ENCODE results near the gene NIP7. TPM values are rescaled to one million over a fixed set of nuclear protein-coding genes. Genes with fewer than 3 reads are reported as not detected.
A peak's percentile ranks its signal among the peaks of the same experiment; 100 is the strongest.

The NIP7 gene
- total and polyA plus RNA-seq, 9 of the 15 experiments (the other 6 are each of a cell fraction or from before 2014, with no cell fraction given), result 28.9 to 85.5 (median 72.5) TPM

DNA sequence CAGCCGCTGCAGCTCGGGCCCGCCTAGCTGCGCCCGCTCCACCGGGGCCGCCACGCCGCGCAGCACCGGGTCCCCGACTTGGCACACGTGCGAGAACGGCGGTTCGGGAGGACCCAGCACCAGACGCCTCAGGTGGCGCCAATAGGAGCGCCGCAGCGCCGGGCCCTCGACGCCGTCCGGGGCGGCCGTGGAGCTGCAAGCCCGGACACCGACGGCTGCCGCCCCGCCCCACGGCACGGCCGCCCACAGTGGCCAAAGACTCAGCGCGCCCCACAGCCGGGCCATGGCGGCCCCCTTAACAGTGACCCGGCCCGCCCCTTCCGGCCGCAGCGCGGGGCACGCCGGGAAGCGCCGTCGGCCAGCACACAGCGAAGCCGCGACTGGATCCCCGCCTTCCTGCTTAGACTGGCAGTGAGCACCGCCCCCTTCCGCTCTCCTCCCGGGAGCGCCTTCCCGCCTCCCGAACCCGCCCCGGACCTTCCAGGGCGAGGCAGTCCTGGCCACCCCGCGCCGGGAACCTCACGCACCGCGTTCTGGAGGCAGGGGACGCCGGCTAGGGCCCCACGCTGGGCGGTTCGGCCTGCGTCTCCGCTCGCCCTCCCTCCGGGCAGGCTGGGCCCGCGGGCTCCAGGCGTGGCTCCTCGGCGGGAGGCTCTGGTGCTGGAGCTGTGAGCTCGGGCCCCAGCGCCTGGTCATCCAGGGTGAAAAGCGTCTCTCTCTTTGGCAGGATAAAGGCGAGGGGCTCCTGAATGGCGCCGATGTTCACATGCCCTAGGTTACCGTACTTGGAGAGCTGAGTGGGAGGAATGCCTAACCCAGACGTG, 9.1 kb upstream of the NIP7 start, which contains the start of gene PDF (continued):
- TF ChIP-seq, protein P1, sequence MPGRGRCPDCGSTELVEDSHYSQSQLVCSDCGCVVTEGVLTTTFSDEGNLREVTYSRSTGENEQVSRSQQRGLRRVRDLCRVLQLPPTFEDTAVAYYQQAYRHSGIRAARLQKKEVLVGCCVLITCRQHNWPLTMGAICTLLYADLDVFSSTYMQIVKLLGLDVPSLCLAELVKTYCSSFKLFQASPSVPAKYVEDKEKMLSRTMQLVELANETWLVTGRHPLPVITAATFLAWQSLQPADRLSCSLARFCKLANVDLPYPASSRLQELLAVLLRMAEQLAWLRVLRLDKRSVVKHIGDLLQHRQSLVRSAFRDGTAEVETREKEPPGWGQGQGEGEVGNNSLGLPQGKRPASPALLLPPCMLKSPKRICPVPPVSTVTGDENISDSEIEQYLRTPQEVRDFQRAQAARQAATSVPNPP (IDR thresholded peaks at IDR 0.05; ENCODE audit: borderline replicate concordance, insufficient read depth, insufficient read length), result no peak
- TF ChIP-seq, protein P2, sequence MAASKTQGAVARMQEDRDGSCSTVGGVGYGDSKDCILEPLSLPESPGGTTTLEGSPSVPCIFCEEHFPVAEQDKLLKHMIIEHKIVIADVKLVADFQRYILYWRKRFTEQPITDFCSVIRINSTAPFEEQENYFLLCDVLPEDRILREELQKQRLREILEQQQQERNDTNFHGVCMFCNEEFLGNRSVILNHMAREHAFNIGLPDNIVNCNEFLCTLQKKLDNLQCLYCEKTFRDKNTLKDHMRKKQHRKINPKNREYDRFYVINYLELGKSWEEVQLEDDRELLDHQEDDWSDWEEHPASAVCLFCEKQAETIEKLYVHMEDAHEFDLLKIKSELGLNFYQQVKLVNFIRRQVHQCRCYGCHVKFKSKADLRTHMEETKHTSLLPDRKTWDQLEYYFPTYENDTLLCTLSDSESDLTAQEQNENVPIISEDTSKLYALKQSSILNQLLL (CRISPR knock-in tag; IDR thresholded peaks at IDR 0.05; ENCODE audit: borderline replicate concordance), result no peak
- TF ChIP-seq, protein P3, sequence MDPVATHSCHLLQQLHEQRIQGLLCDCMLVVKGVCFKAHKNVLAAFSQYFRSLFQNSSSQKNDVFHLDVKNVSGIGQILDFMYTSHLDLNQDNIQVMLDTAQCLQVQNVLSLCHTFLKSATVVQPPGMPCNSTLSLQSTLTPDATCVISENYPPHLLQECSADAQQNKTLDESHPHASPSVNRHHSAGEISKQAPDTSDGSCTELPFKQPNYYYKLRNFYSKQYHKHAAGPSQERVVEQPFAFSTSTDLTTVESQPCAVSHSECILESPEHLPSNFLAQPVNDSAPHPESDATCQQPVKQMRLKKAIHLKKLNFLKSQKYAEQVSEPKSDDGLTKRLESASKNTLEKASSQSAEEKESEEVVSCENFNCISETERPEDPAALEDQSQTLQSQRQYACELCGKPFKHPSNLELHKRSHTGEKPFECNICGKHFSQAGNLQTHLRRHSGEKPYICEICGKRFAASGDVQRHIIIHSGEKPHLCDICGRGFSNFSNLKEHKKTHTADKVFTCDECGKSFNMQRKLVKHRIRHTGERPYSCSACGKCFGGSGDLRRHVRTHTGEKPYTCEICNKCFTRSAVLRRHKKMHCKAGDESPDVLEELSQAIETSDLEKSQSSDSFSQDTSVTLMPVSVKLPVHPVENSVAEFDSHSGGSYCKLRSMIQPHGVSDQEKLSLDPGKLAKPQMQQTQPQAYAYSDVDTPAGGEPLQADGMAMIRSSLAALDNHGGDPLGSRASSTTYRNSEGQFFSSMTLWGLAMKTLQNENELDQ (CRISPR knock-in tag; IDR thresholded peaks at IDR 0.05; ENCODE audit: borderline replicate concordance), result no peak
- TF ChIP-seq, protein P4, sequence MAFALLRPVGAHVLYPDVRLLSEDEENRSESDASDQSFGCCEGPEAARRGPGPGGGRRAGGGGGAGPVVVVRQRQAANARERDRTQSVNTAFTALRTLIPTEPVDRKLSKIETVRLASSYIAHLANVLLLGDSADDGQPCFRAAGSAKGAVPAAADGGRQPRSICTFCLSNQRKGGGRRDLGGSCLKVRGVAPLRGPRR (CRISPR knock-in tag; IDR thresholded peaks at IDR 0.05), result no peak
- TF ChIP-seq SRSF3 (IDR thresholded peaks at IDR 0.05; ENCODE audit: insufficient read depth, low read length), result no peak
- TF ChIP-seq, protein P5, sequence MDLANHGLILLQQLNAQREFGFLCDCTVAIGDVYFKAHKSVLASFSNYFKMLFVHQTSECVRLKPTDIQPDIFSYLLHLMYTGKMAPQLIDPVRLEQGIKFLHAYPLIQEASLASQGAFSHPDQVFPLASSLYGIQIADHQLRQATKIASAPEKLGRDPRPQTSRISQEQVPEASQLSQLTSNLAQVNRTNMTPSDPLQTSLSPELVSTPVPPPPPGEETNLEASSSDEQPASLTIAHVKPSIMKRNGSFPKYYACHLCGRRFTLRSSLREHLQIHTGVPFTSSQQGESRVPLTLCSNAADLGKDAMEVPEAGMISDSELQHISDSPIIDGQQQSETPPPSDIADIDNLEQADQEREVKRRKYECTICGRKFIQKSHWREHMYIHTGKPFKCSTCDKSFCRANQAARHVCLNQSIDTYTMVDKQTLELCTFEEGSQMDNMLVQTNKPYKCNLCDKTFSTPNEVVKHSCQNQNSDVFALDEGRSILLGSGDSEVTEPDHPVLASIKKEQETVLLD (IDR thresholded peaks at IDR 0.05), result no peak
- TF ChIP-seq TAF9B (IDR thresholded peaks at IDR 0.05; ENCODE audit: partially characterized antibody), result no peak
- TF ChIP-seq KLF1 (tag; IDR thresholded peaks at IDR 0.05), result 0 out of 2 replicates have a peak, but pooled peaks have one; percentile 15
- no peak; the same call in 1 of the 2 replicates for TF ChIP-seq MBD2 (IDR thresholded peaks at IDR 0.05; ENCODE audit: borderline replicate concordance, low read depth)
- TF ChIP-seq TSC22D4 (tag; IDR thresholded peaks at IDR 0.05), result no peak
- no peak for TF ChIP-seq CBFA2T2 (conservative IDR thresholded peaks at IDR 0.05)
- no peak for TF ChIP-seq STAT5A (IDR thresholded peaks at IDR 0.05; ENCODE audit: borderline replicate concordance, low read length)
- peak; percentile 96 for TF ChIP-seq ERF (CRISPR knock-in tag; IDR thresholded peaks at IDR 0.05)
- TF ChIP-seq, protein P6, sequence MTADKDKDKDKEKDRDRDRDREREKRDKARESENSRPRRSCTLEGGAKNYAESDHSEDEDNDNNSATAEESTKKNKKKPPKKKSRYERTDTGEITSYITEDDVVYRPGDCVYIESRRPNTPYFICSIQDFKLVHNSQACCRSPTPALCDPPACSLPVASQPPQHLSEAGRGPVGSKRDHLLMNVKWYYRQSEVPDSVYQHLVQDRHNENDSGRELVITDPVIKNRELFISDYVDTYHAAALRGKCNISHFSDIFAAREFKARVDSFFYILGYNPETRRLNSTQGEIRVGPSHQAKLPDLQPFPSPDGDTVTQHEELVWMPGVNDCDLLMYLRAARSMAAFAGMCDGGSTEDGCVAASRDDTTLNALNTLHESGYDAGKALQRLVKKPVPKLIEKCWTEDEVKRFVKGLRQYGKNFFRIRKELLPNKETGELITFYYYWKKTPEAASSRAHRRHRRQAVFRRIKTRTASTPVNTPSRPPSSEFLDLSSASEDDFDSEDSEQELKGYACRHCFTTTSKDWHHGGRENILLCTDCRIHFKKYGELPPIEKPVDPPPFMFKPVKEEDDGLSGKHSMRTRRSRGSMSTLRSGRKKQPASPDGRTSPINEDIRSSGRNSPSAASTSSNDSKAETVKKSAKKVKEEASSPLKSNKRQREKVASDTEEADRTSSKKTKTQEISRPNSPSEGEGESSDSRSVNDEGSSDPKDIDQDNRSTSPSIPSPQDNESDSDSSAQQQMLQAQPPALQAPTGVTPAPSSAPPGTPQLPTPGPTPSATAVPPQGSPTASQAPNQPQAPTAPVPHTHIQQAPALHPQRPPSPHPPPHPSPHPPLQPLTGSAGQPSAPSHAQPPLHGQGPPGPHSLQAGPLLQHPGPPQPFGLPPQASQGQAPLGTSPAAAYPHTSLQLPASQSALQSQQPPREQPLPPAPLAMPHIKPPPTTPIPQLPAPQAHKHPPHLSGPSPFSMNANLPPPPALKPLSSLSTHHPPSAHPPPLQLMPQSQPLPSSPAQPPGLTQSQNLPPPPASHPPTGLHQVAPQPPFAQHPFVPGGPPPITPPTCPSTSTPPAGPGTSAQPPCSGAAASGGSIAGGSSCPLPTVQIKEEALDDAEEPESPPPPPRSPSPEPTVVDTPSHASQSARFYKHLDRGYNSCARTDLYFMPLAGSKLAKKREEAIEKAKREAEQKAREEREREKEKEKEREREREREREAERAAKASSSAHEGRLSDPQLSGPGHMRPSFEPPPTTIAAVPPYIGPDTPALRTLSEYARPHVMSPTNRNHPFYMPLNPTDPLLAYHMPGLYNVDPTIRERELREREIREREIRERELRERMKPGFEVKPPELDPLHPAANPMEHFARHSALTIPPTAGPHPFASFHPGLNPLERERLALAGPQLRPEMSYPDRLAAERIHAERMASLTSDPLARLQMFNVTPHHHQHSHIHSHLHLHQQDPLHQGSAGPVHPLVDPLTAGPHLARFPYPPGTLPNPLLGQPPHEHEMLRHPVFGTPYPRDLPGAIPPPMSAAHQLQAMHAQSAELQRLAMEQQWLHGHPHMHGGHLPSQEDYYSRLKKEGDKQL (CRISPR knock-in tag; IDR thresholded peaks at IDR 0.05; ENCODE audit: borderline replicate concordance), result no peak

Data from K562 (cell line).